Subcutaneous preadipocyte (primary cell): Measurements from ENCODE around the gene ETNK1. TPM values are rescaled to one million over a fixed set of nuclear protein-coding genes. Genes with fewer than 3 reads are reported as not detected.

Source experiments
- small RNA-seq: library from RNA; depleted of rRNA; stranded (forward); fragments of <200 nt; gene quantifications from one replicate; pipeline ENCODE3, GENCODE V24; 2012
- total RNA-seq: library from RNA; depleted of rRNA; stranded (reverse); fragments of >200 nt; gene quantifications from 2 replicates; pipeline ENCODE4 v1.2.3, GENCODE V29; 2012

Gene ETNK1, protein sequence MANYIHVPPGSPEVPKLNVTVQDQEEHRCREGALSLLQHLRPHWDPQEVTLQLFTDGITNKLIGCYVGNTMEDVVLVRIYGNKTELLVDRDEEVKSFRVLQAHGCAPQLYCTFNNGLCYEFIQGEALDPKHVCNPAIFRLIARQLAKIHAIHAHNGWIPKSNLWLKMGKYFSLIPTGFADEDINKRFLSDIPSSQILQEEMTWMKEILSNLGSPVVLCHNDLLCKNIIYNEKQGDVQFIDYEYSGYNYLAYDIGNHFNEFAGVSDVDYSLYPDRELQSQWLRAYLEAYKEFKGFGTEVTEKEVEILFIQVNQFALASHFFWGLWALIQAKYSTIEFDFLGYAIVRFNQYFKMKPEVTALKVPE
- total RNA-seq: 29.4 and 53.2 TPM in 2 replicates

GRCh38 chr12:22624870-22625761, at the start of gene ETNK1:
Gene ETNK1 (plus strand): TSS chr12:22625171. CDS start chr12:22625431, 260 bp downstream.

Small RNAs within 50 kb of the gene (small RNA-seq; reads per million reads assigned to genes)
- not detected for gene RPS27P22

Other genes starting within 250 kb of the ETNK1 start
- 14.0 and 16.2 TPM in 2 replicates for gene C2CD5, start 80.6 kb upstream of the ETNK1 start, total RNA-seq